GM19099 (cell line): ENCODE data around the gene PDE4A.

Experiments used
- POLR2A ChIP-seq: IDR thresholded peaks from 3 replicates; pipeline ENCODE4 v1.6.1; 2011; ENCODE audit warnings: low read depth; ENCODE audit not compliant: insufficient read length; ENCODE audit errors: extremely low read depth

PDE4A gene

GRCh38 chr19:10439588-10439987 lies 19.2 kb downstream of the PDE4A start:
- no peak for TF ChIP-seq POLR2A

GRCh38 chr19:10442698-10443097 lies 22.4 kb downstream of the PDE4A start:
- TF ChIP-seq POLR2A: no peak

DNA sequence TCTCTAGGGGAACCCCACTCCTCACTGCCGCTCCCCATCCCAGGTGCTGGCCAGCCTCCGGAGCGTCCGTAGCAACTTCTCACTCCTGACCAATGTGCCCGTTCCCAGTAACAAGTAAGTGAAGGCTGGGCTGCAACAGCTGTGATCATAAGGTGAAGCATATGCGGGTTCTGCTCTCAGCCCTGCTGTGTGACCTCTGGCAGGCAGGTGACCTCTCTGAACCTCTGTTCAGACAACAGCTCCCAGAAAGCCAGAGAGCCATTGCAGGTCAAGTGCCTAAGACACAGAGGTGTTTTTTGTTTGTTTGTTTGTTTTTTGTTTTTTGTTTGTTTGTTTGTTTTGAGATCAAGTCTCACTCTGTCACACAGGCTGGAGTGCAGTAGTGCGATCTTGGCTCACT lies 28.7 kb downstream of the PDE4A start:
- no peak for TF ChIP-seq POLR2A

- TF ChIP-seq POLR2A: no peak
These were observed 30.0 kb downstream of the PDE4A start for GRCh38 chr19:10450191-10450852.

DNA sequence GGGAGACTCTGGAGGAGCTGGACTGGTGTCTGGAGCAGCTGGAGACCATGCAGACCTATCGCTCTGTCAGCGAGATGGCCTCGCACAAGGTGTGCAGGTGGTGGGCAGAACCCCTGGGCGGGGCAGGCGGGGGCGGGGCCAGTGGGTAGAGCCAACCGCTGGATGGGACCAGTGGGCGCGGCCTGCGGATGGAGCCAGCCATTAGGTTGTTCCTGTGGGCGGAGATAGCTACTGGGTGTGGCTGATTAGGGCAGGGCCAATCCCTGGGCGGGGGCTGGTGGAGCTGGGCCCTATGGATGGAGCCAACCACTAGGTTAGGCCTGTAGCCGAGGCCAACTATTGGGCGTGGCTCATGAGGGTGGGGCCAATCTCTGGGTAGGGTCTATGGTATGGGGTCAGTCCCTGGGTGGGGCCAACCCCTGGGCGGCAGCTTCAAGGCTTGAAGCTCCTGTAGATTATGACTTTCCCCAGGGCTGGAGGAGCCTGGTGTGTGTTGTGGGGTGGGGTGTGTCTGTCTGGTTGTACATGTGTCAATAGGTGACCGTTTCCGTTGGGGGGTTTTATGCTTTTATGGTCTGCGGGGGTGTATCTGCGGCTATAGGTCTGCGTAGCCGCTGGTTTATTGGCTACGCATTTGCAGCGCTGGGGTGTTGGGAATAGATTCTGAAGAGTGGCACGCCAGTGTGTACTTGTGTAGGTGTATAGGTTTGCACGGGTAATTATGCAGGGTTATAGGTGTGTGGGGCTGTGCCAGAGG lies 30.7 kb downstream of the PDE4A start:
- TF ChIP-seq POLR2A: no peak

- TF ChIP-seq POLR2A: no peak
These were observed 32.6 kb downstream of the PDE4A start for GRCh38 chr19:10452726-10453618.

- no peak for TF ChIP-seq POLR2A
These were observed 33.5 kb downstream of the PDE4A start for GRCh38 chr19:10453852-10454251.

DNA sequence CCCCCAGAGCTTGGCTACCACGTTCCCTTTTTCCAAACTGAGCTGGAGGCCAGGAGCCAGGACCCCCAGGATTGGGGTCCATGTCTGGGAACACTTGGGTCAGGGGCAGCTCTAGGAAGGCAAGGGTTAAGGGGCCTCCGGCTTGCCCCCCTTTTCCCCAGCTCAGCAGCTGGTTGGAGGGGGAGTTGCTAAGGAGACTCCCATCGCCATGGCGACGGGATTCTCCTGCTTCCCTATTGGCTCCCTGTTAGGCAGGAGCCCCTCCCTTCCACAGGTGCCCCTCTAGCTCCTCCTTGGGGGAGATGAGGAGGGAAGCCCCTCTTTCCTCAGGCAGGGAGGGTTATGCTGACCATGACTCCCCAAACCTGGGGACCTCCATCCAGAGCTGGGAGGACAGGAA lies 33.9 kb downstream of the PDE4A start:
- TF ChIP-seq POLR2A: no peak

DNA sequence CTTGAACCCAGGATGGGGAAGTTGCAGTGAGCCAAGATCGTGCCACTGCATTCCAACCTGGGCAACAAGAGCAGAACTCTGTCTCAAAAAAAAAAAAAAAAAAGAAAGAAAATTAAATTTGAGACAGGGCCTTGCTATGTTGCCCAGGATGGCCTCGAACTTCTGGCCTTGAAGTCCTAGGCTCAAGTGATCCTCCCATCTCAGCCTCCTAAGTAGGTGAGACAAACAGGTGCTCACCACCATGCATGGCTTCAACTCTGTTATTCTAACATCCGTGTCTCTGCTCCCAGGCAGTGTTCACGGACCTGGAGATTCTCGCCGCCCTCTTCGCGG lies 40.3 kb downstream of the PDE4A start:
- no peak for TF ChIP-seq POLR2A

DNA sequence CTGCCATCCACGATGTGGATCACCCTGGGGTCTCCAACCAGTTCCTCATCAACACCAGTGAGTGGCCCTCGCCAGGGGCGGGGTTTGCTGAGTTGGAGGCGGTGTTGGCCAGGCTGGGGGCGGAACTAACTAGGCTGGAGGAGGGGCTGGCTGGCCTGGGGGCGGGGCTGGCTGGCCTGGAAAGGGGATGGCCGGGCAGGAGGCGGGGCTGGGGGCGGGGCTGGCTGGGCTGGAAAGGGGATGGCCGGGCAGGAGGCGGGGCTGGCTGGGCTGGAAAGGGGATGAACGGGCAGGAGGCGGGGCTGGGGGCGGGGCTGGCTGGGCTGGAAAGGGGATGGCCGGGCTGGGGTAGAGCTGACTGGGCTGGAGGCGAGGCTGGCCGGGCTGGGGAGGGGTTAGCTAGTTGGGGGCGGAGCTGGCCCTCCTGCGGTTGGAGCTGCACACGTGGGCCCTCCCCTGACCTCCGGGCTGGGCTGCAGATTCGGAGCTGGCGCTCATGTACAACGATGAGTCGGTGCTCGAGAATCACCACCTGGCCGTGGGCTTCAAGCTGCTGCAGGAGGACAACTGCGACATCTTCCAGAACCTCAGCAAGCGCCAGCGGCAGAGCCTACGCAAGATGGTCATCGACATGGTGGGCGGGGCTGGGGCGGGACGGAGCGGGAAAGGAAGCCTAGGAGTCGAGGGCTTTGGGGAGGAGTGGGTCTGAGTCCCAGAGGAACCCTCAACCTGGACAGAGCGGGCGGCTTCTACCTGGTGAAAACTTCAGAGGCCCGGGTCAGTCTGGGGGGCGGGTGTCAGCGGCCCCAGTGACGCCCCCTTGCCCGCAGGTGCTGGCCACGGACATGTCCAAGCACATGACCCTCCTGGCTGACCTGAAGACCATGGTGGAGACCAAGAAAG lies 41.0 kb downstream of the PDE4A start:
- TF ChIP-seq POLR2A: no peak

DNA sequence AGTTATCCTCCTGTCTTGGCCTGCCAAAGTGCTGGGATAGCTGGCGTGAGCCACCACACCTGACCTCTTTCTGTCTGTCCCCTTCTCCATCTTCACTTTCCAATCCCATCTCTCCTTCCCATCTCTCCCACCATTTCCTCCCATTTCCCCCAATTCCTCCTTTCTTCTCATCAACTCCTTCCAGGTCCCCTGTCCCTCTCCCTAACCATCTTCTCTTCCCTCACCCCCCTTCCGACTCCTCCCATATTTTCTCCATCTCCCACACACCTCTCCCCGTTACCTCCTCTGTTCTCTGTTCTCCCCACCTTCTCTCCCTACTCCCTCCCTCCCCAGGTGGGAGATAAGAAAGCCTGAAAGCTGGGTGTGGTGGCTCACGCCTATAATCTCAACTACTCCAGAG lies 42.2 kb downstream of the PDE4A start:
- TF ChIP-seq POLR2A: no peak

DNA sequence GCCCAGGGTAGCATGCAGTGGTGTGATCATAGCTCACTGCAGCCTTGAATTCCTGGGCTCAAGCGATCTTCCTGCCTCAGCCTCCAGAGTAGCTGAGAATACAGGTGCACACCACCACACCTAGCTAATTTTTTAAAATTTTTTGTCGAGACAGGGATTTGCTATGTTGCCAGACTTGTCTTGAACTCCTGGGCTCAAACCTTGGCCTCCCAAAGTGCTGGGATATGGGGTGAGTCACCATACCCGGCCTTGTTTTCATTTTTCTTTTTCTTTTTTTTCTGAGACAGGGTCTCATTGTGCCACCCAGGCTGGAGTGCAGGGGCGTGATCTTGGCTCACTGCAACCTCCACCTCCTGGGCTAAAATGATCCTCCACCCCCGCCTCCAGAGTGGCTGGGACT lies 44.1 kb downstream of the PDE4A start:
- TF ChIP-seq POLR2A: no peak

GRCh38 chr19:10467104-10467706 lies 46.9 kb downstream of the PDE4A start:
- no peak for TF ChIP-seq POLR2A

- TF ChIP-seq POLR2A: no peak
These were observed 47.8 kb downstream of the PDE4A start for GRCh38 chr19:10468133-10468532.
